Spleen (tissue), 11 donors: ENCODE data around the gene LARP1. TPM values are rescaled to one million over a fixed set of nuclear protein-coding genes. Genes with fewer than 3 reads are reported as not detected.

Experiments
- DNase-seq: peaks from one replicate; pipeline ENCODE4 v3.0.0-alpha.2; 2020
- H3K27ac ChIP-seq, 8 donors: fragments of 200-600 bp; sonication (generic) in 7 of 8; 1 replicate in 4 of 8; 2 replicates in 4 of 8; pipeline versions ENCODE4 v1.5.0 to v1.8.0; 2016 to 2021; ENCODE audit warnings: inconsistent platforms in 4 of 8, mild to moderate bottlenecking in 4 of 8, moderate library complexity in 1 of 8
- H3K27me3 ChIP-seq, 7 donors: fragments of 200-600 bp; sonication (generic) in 6 of 7; replicated peaks in 1 of 7; 1 replicate in 4 of 7; 2 replicates in 3 of 7; pipeline versions ENCODE4 v1.5.0 to v1.8.0; 2016 to 2021; ENCODE audit warnings: inconsistent platforms in 3 of 7, mild to moderate bottlenecking in 1 of 7
- H3K36me3 ChIP-seq, 6 donors: fragments of 200-600 bp; sonication (generic) in 5 of 6; 1 replicate in 4 of 6; 2 replicates in 2 of 6; pipeline versions ENCODE4 v1.5.0 to v1.8.0; 2016 to 2021; ENCODE audit warnings: inconsistent platforms in 2 of 6
- H3K4me1 ChIP-seq, 6 donors: fragments of 200-600 bp; sonication (generic) in 5 of 6; 1 replicate in 3 of 6; 2 replicates in 3 of 6; pipeline versions ENCODE4 v1.5.0 to v1.8.0; 2016 to 2021; ENCODE audit warnings: inconsistent platforms in 3 of 6
- H3K4me3 ChIP-seq, 8 donors: fragments of 200-600 bp; sonication (generic) in 7 of 8; 1 replicate in 4 of 8; 2 replicates in 4 of 8; pipeline versions ENCODE4 v1.5.0 to v1.8.0; 2016 to 2021; ENCODE audit warnings: inconsistent platforms in 4 of 8, mild to moderate bottlenecking in 4 of 8, moderate library complexity in 2 of 8
- H3K9me3 ChIP-seq, 8 donors: fragments of 200-600 bp; sonication (generic) in 7 of 8; 1 replicate in 4 of 8; 2 replicates in 4 of 8; pipeline versions ENCODE4 v1.5.0 to v1.8.0; 2016 to 2021; ENCODE audit warnings: inconsistent platforms in 4 of 8
- CTCF ChIP-seq, 11 experiments: fragments of 200-600 bp in 7 of 11; fragments of 450-650 bp in 4 of 11; sonication (generic) in 4 of 11; IDR thresholded peaks in 8 of 11; conservative IDR thresholded peaks in 3 of 11; 1 replicate in 7 of 11; 2 replicates in 4 of 11; pipeline versions ENCODE4 v1.4.0 to v1.8.0; 2016 to 2021; ENCODE audit warnings: antibody characterized with exemption in 11 of 11, inconsistent platforms in 4 of 11, mild to moderate bottlenecking in 1 of 11
- POLR2A ChIP-seq, 3 donors: fragments of 450-650 bp; IDR thresholded peaks; one replicate each; pipeline ENCODE4 v1.5.1; 2017; ENCODE audit warnings: antibody characterized with exemption in 3 of 3, mild to moderate bottlenecking in 1 of 3
- POLR2AphosphoS5 ChIP-seq, 3 donors: sonication (generic); formaldehyde crosslinking; IDR thresholded peaks; one replicate each; pipeline ENCODE4 v1.5.1; 2017; ENCODE audit warnings: antibody characterized with exemption in 3 of 3
- WGBS, 5 donors: extraction: QIAGEN DNeasy Blood & Tissue Kit in 3 of 5; methylation state at CpG; one replicate each; pipeline versions ENCODE4 v1.1.5 to v1.1.7; 2013 to 2018; 5-methylcytosine and 5-hydroxymethylcytosine counted together
- intact Hi-C: fragments of 100-400 bp; cut with DNase I; formaldehyde crosslinking; loops from one replicate; pipeline ENCODE4 v1.15.0; 2023; ENCODE audit warnings: low total_unique reads
- polyA plus RNA-seq, 3 donors: library from polyadenylated mRNA; stranded (reverse); fragments of 200-250 nt; gene quantifications; one replicate each; pipeline ENCODE4 v1.2.1, GENCODE V29; 2013
- total RNA-seq, 7 donors: library from RNA; depleted of rRNA in 3 of 7; stranded (reverse); fragments of >200 nt in 3 of 7; fragmentation: NEBNext Ultra II Directional in 4 of 7; extraction: Animal tissue kit (Norgen Biotek cat#: 25700) in 4 of 7; gene quantifications; one replicate each; pipeline versions ENCODE4 v1.1.0 to v1.2.1, GENCODE V29; 2016 to 2021
- donor health status: healthy with polysubstance abuse.
- donor health status: DM: no; HTN: no; CAD: no; lungs with moderate emphysema.
- donor health status: DM: no; HTN: no; CAD: no.
- donor health status: Bipolar disorder and iron deficiency.
- donor health status: healthy.
- donor health status: DM: no; HTN: no; CAD: no.
- donor health status: DM: yes; HTN: yes; CAD: no.

The LARP1 gene
- total and polyA plus RNA-seq, 10 donors, result 13.8 to 168 (median 120) TPM

DNA sequence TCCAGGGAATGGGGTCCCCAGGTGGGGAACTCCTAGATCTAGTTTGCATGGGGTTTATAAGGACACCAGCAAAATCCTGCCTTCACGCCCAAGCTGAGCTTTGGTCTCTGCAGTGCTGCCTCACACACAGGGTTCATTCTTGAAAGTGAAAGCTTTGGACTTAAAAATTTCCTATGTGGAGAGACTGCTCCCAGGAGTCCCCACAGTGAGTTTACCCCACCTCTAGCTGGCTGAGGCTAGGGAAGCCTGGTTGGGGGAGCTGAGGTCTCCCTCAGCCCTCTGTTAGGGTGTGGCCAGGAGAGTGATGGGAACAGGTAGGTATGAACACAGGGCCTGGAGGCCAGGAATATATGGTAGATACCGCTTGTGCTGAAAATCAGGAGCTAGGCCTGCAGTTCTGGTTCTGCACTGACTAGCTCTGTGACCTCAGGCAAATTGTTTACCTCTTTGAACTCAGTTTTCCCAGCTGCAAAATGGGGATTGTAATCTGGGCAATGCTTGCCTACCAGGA is 41.5 kb upstream of the LARP1 start:
- WGBS, 5 donors, result 74 to 91% (median 86%) methylated on average over 2 of the region's 2 CpGs
- H3K27ac ChIP-seq, result peak overlapping the region in 6 of 8 donors; percentile 2 to 85 (median 62)
- H3K27me3 ChIP-seq, result no peaks in the 10 kb centered on the region
- peaks cover 0 to 42% (median 13%) of the 10 kb centered on the region in 6 donors for H3K4me1 ChIP-seq
- DNase-seq, result no peak
- no peaks in the 10 kb centered on the region for H3K36me3 ChIP-seq
- H3K9me3 ChIP-seq, result no peaks in the 10 kb centered on the region
- intact Hi-C loops, result no loop called here
- TF ChIP-seq POLR2A (IDR thresholded peaks at IDR 0.05), result no peak
- no peak for TF ChIP-seq CTCF (IDR thresholded peaks at IDR 0.05 in 8 of 11, conservative IDR thresholded peaks at IDR 0.05 in 3 of 11)
- no peak for TF ChIP-seq POLR2AphosphoS5 (IDR thresholded peaks at IDR 0.05)
- H3K4me3 ChIP-seq, result no peak overlapping the region

DNA sequence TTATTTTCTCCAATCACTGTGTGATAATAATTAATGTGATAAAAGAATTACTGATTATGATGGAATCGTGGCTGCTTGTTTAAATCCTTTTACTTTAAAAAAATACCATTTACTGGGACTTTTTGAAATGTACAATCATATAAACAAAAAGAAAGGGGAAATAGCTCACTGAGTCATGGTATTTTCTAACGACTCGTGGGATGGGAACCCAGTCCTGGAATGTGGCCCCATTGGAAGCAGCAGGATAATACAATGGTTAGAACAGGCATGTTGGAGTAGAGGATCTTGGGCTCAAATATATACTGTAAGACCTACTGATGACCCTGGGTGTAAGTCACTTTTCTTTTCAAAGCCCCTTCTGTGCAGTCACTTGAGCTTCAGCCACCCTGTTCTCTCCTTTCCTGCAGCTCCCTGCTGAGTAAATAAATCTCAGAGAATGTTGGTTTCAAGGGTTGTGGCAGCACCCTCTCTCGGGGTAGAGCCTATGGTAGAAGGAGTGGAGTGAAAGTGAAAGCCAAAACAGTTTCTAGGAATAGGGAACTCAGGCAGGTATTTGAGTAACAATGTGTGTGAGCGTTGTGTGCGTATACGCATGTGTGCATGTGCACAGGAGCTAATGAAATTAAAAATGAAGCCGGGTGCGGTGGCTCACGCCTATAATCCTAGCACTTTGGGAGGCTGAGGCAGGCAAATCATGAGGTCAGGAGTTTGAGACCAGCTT is 40.8 kb upstream of the LARP1 start:
- Histone ChIP-seq H3K4me1 (peaks cover 0 to 36% (median 13%) of the 10 kb centered on the region in 6 donors), H3K36me3 (no peaks in the 10 kb centered on the region), H3K27me3 (no peaks in the 10 kb centered on the region), H3K4me3 (peak overlapping the region in 3 of 8 donors; percentile 1 to 47 (median 8)), H3K27ac (peak overlapping the region in 7 of 8 donors; percentile 2 to 85 (median 61)), H3K9me3 (no peaks in the 10 kb centered on the region)
- 25 to 39% (median 27%) methylated on average over 10 of the region's 10 CpGs for WGBS, 5 donors
- DNase-seq, result no peak
- intact Hi-C loops, result no loop called here
- peak in 1 of 3 donors; percentile 40 for TF ChIP-seq POLR2AphosphoS5 (IDR thresholded peaks at IDR 0.05)
- no peak for TF ChIP-seq CTCF (IDR thresholded peaks at IDR 0.05 in 8 of 11, conservative IDR thresholded peaks at IDR 0.05 in 3 of 11)
- TF ChIP-seq POLR2A (IDR thresholded peaks at IDR 0.05), result no peak

DNA sequence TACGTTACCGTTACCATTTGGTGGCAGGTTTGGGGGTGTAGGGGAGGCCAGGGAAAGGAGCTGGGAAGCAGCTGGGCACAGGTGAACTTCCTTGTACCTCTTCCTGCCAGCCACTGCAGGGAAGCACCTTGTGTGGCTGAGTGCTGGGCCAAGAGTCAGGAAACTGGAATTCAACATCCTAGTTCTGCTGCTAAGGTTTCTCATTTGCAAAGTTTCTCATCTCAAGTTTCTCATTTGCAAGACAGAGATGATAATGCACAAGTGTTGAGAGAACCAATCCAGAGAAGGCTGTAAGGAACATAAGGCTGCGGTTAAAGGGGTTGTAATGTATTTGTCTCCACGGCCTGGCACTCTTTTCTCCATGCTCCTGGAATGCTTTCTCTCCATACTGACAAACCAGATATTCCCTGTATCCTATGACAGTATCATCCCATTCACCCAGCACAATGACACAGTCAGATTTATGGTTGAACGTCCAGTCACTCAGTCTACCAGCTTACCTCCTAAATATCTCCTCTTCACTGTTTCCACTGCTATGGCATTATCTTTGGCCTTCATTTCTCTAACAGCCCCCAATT is 33.6 kb upstream of the LARP1 start:
- DNase-seq, result no peak
- intact Hi-C loops, result no loop called here
- TF ChIP-seq CTCF (IDR thresholded peaks at IDR 0.05 in 8 of 11, conservative IDR thresholded peaks at IDR 0.05 in 3 of 11) (no peak), POLR2A (IDR thresholded peaks at IDR 0.05) (no peak), POLR2AphosphoS5 (IDR thresholded peaks at IDR 0.05) (no peak)
- Histone ChIP-seq H3K27ac (no peak overlapping the region), H3K9me3 (no peaks in the 10 kb centered on the region), H3K4me1 (no peaks in the 10 kb centered on the region), H3K27me3 (no peaks in the 10 kb centered on the region), H3K4me3 (no peak overlapping the region), H3K36me3 (no peaks in the 10 kb centered on the region)
- 87 to 94% (median 90%) methylated on average over 5 of the region's 5 CpGs for WGBS, 5 donors

GRCh38 chr5:154722097-154722496 is 33.1 kb upstream of the LARP1 start:
- WGBS, 5 donors, result 81 to 90% (median 85%) methylated on average over 4 of the region's 4 CpGs
- H3K4me3 ChIP-seq, result no peak overlapping the region
- no peak overlapping the region for H3K27ac ChIP-seq
- H3K27me3 ChIP-seq, result no peaks in the 10 kb centered on the region
- no peak for DNase-seq
- no peaks in the 10 kb centered on the region for H3K36me3 ChIP-seq
- intact Hi-C loops, result no loop called here
- no peaks in the 10 kb centered on the region for H3K9me3 ChIP-seq
- no peaks in the 10 kb centered on the region for H3K4me1 ChIP-seq
- TF ChIP-seq POLR2AphosphoS5 (IDR thresholded peaks at IDR 0.05) (no peak), POLR2A (IDR thresholded peaks at IDR 0.05) (no peak), CTCF (IDR thresholded peaks at IDR 0.05 in 8 of 11, conservative IDR thresholded peaks at IDR 0.05 in 3 of 11) (no peak)
